HG03064 (cell line): Measurements from ENCODE around the gene EPYC.

ENCODE experiments used
- ATAC-seq: cut with Tn5 transposase; IDR thresholded peaks from one replicate; pipeline ENCODE4 v1.9.1; 2021; ENCODE audit warnings: low read depth; ENCODE audit not compliant: unreplicated experiment

The EPYC gene

GRCh38 chr12:90916516-90916915 is 88.3 kb downstream of the EPYC start:
- no peak for ATAC-seq

- no peak for ATAC-seq
Observed at GRCh38 chr12:90915353-90915752, 89.4 kb downstream of the EPYC start.
